Iris pigment epithelial cell (primary cell): ENCODE data around the gene TAF11L7.
"Not testable (repeated sequence)": the region's sequence is repeated elsewhere in the genome, so short reads cannot be mapped to it uniquely, and the experiment has no call there.

Experiments used
- DNase-seq: peaks from one replicate; pipeline ENCODE4 v3.0.0-alpha.2; 2011; ENCODE audit warnings: low read depth

The TAF11L7 gene

DNA sequence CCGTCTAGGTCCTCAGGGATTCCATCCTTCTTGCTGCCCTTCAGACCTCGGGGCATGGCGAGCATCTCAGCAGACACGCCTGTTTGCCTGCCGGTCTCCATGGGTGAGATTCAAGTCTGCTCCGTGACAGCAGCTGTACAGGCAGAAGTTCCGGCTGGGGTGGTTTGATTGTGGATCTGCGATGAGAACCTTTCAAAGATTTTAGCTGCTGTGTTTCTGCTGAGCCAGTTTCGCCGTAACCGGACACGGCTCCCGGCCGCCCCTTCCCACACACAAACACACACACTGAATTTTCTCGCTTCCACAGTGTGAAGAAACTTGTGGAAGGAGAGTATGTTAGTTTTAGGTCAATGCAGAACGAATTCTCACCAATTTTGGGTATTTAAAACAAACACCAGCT is at the start of gene TAF11L7:
Gene TAF11L7, minus strand, starts transcription at position 101 of the 400 bp plus-strand sequence.
- DNase-seq: not testable (repeated sequence)

DNA sequence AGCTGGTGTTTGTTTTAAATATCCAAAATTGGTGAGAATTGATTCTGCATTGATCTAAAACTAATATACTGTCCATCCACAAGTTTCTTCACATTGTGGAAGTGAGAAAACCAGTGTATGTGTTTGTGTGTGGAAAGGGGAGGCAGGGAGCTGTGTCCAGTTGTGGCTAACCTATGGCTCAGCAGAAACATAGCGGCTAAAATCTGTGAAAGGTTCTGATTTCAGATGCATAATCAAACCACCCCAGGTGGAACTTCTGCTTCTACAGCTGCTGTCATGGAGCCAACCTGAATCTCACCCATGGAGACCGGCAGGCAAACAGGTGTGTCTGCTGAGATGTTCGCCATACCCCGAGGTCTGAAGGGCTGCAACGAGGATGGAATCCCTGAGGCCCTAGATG is 48.6 kb upstream of the TAF11L7 start, which contains the start of gene TAF11L14:
Gene TAF11L14, plus strand, starts transcription at position 301 of the 400 bp plus-strand sequence.
- DNase-seq: no peak

DNA sequence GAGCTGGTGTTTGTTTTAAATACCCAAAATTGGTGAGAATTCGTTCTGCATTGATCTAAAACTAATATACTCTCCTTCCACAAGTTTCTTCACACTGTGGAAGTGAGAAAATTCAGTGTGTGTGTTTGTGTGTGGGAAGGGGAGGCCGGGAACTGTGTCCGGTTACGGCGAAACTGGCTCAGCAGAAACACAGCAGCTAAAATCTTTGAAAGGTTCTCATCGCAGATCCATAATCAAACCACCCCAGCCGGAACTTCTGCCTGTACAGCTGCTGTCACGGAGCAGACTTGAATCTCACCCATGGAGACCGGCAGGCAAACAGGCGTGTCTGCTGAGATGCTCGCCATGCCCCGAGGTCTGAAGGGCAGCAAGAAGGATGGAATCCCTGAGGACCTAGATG is 46.2 kb upstream of the TAF11L7 start, which contains the start of gene TAF11L13:
Gene TAF11L13, plus strand, starts transcription at position 301 of the 400 bp plus-strand sequence.
- not testable (repeated sequence) for DNase-seq

DNA sequence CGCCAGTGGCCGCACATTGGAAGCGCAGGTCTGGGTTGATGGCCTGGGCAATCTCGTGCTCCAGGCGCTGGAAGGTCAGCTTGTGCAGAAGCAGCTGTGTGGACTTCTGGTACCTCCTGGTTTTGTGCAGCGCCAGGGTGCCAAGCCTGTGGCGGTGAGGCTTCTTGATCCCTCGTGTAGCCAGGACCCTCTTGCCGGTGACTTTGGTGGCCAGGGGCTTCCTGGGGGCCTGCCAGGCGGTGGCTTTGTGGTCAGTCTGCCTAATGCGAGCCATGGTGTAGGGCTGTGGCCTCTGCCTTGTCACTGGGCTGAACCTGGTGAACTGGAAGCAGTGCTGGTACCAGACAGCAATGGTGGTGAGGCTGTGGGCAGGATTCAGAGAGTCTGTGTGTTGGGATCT is 40.1 kb upstream of the TAF11L7 start:
- no peak for DNase-seq

DNA sequence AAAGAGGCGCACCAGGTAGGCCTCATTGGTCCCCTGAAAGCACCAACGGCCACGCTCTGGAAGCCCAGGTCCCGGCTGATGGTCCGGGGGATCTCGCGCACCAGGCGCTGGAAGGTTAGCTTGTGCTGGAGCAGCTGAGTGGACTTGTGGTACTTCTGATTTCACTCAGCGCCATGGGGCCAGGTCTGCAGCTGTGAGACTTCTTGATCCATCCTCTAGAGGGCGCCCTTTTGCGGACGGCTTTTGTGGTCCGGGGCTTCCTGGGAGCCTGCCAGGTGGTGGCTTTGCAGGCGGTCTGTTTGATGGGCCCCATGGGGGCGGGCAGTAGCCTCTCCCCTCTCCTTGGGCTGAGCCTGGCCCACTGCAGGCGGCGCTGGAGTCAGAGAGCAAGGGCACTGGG is 35.1 kb upstream of the TAF11L7 start:
- DNase-seq: no peak

DNA sequence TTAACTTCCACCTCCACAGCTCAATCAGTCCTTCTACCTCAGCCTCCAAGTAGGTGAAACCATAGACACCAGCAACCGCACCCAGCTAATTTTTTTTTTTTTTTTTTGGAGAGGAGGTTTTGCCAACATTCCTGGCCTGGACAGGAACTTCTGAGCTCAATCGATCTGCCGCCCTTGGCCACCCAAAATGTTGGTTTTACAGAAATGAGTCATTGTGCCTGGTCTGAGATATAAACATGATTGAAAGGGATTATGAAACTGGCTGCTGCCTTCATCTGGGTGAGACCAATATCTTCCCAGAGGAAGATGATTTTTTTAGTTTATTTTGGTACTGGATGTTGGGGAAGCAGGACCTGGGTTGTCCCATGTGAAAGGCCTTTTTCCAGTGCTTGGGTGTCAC is 33.8 kb upstream of the TAF11L7 start:
- DNase-seq: no peak

DNA sequence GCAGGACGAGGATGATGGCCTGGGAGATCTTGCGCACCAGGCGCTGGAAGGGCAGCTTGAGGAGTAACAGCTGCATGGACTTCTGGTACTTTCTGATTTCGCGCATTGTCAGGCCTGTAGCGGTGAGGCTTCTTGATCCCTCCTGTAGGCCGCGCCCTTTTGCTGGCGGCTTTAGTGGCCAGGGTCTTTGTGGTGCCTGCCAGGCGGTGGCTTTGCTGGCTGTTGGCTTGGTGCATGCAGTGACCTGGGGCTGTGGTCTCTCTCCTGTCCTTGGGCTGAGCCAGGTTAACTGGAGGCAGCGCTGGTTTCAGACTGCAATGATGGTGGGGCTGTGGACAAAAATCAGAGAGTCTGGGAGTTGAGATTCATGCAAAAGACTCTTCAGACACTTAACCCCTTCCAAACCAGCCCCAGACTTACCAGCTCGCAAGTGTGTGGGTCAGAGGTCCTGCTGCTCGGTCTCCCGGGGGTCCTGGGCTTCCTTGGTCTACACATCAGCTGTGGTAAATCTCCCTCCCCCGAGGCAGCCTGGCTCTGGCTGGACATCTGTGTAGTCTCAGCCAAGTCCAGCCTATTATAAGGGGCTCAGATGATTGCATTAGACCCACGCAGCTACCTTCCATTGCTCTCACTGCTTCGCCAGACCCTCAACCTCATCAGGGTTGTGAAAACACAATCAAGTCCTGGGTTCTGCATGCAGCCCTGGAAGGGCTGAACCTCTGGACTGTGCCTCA is 29.5 kb upstream of the TAF11L7 start:
- DNase-seq: no peak

DNA sequence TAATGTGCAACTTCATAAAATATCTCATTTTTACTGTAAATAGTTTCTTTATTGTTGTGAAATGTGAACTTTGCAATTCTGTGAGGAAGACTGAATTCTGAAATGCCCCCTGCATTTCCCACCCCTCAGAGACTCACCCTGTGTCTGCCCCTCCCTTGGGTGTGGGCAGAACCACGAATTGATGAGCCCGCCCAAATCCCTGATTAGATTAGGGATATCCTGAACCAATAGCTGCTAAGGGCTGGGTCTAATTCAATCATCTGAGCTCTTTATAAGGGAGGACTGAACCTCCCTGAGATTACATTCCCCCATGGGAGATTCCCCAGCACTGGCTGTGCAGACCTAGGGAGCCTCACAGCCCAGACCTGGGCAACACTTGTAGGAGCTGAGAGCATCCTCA is 24.5 kb upstream of the TAF11L7 start, which contains the start of gene TAF11L12:
Gene TAF11L12, plus strand, starts transcription at position 301 of the 400 bp plus-strand sequence.
- not testable (repeated sequence) for DNase-seq

DNA sequence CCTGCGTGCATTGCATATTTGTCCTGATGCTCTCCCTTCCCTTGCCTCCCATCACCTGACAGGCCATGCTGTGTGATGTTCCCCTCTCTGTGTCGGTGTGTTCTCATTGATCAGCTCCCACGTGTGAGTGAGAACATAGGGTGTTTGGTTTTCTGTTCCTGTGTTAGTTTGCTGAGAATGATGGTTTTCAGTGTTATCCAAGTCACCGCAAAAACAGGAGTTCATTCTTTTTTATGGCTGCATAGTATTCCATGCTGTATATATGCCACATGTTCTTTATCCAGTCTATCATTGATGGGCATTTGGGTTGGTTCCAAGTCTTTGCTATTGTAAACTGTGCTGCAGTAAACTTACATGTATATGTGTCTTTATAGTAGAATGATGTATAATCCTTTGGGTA is 21.9 kb upstream of the TAF11L7 start:
- DNase-seq: not testable (repeated sequence)

DNA sequence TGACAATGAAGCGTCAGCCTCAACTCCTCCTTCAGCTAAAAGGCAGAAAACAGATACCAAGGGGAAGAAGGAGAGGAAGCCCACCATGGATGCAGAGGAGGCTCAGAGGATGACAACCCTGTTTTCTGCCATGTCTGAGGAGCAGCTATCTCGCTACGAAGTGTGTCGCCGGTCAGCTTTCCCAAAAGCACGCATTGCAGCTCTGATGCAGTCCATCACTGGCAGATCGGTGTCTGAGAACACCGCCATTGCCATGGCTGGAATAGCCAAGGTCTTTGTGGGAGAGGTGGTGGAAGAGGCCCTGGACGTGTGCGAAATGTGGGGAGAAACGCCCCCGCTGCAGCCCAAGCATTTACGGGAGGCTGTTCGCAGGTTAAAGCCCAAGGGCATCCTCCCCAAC is 19.4 kb upstream of the TAF11L7 start:
- no peak for DNase-seq

DNA sequence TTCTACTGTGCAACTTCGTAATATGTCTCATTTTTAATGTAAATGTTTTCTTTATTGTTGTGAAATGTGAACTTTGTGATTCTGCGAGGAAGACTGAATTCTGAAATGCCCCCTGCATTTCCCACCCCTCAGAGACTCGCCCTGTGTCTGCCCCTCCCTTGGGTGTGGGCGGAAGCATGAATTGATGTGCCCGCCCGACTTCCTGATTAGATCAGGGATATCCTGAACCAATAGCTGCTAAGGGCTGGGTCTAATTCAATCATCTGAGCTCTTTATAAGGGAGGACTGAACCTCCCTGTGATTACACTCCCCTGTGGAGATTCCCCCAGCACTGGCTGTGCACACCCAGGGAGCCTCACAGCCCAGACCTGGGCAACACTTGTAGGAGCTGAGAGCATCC is 18.3 kb upstream of the TAF11L7 start, which contains the start of gene TAF11L11:
Gene TAF11L11, plus strand, starts transcription at position 304 of the 400 bp plus-strand sequence.
- not testable (repeated sequence) for DNase-seq

DNA sequence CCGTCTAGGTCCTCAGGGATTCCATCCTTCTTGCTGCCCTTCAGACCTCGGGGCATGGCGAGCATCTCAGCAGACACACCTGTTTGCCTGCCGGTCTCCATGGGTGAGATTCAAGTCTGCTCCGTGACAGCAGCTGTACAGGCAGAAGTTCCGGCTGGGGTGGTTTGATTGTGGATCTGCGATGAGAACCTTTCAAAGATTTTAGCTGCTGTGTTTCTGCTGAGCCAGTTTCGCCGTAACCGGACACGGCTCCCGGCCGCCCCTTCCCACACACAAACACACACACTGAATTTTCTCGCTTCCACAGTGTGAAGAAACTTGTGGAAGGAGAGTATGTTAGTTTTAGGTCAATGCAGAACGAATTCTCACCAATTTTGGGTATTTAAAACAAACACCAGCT is 12.2 kb upstream of the TAF11L7 start, which contains the start of gene TAF11L10:
Gene TAF11L10, minus strand, starts transcription at position 101 of the 400 bp plus-strand sequence.
- not testable (repeated sequence) for DNase-seq

DNA sequence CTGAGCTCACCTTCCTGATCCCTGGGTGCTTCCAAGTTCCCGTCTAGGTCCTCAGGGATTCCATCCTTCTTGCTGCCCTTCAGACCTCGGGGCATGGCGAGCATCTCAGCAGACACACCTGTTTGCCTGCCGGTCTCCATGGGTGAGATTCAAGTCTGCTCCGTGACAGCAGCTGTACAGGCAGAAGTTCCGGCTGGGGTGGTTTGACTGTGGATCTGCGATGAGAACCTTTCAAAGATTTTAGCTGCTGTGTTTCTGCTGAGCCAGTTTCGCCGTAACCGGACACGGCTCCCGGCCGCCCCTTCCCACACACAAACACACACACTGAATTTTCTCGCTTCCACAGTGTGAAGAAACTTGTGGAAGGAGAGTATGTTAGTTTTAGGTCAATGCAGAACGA is 8.7 kb upstream of the TAF11L7 start, which contains the start of gene TAF11L9:
Gene TAF11L9, minus strand, starts transcription at position 140 of the 400 bp plus-strand sequence.
- DNase-seq: not testable (repeated sequence)

DNA sequence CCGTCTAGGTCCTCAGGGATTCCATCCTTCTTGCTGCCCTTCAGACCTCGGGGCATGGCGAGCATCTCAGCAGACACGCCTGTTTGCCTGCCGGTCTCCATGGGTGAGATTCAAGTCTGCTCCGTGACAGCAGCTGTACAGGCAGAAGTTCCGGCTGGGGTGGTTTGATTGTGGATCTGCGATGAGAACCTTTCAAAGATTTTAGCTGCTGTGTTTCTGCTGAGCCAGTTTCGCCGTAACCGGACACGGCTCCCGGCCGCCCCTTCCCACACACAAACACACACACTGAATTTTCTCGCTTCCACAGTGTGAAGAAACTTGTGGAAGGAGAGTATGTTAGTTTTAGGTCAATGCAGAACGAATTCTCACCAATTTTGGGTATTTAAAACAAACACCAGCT is 5.3 kb upstream of the TAF11L7 start, which contains the start of gene TAF11L8:
Gene TAF11L8, minus strand, starts transcription at position 101 of the 400 bp plus-strand sequence.
- DNase-seq: not testable (repeated sequence)
